Measurements from ENCODE around the gene SLC35G4.
"Not testable (repeated sequence)": the region's sequence is repeated elsewhere in the genome, so short reads cannot be mapped to it uniquely, and the experiment has no call there.

The SLC35G4 gene

DNA sequence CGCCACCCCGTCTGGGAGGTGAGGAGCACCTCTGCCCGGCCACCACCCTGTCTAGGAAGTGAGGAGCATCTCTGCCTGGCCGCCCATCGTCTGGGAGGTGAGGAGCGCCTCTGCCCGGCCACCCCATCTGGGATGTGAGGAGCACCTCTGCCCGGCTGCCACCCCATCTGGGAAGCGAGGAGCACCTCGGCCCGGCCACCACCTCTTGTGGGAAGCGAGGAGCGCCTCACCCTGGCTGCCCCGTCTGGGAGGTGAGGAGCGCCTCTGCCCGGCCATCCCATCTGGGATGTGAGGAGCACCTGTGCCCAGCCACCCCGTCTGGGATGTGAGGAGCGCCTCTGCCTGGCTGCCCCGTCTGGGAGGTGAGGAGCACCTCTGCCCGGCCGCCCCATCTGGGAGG is 4.6 kb downstream of the SLC35G4 start:
- not testable (repeated sequence) for DNase-seq

DNA sequence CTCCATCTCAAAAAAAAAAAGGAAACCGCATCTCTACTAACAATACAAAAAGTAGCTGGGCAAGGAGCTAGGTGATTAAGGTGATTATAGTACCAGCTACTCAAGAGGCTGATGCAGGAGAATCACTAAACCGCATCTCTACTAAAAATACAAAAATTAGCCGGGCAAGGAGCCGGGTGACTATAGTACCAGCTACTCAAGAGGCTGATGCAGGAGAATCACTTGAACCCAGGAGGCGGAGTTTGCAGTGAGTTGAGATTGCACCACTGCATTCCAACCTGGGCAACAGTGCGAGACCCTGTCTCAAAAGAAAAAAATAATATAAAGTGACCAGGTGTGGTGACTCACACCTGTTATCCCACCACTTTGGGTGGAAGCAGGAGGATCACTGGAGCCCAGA is 5.6 kb downstream of the SLC35G4 start:
- DNase-seq, result not testable (repeated sequence)

DNA sequence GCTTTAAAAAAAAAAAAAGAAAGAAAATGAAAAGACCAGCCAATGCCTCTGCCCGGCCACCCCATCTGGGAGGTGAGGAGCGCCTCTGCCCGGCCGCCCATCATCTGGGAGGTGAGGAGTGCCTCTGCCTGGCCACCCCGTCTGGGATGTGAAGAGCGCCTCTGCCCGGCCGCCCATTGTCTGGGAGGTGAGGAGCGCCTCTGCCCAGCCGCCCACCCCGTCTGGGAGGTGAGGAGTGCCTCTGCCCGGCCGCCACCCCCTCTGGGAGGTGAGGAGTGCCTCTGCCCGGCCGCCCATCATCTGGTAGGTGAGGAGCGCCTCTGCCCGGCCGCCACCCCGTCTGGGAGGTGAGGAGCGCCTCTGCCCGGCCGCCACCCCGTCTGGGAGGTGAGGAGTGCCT is 37.9 kb downstream of the SLC35G4 start:
- DNase-seq, result not testable (repeated sequence)

DNA sequence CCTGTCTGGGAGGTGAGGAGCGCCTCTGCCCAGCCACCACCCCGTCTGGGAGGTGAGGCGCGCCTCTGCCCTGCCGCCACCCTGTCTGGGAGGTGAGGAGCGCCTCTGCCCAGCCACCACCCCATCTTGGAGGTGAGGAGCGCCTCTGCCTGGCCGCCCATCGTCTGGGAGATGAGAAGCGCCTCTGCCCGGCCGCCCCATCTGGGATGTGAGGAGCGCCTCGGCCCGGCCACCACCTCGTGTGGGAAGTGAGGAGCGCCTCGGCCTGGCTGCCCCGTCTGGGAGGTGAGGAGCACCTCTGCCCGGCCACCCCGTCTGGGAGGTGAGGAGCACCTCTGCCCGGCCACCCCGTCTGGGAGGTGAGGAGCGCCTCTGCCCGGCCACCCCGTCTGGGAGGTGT is 38.4 kb downstream of the SLC35G4 start:
- not testable (repeated sequence) for DNase-seq

DNA sequence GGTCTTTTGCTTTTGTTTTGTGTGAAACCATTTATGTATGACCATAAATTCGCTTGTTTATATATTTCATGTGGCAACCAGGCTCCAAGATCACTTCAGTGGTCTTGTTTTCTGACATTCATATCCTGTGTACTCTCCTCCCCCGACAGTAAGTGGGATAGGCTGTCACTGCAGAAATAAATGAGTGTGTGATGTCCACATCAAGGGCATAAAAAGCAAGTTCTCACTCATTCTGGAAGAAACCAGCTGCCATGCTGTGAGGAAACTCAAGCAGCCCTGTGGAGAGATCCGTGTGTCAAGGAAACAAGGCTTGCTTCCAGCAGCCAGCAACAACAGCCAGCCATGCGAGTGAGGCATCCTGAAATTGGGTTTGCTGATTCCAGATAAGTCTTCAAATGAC is 40.4 kb downstream of the SLC35G4 start:
- DNase-seq, result no peak

DNA sequence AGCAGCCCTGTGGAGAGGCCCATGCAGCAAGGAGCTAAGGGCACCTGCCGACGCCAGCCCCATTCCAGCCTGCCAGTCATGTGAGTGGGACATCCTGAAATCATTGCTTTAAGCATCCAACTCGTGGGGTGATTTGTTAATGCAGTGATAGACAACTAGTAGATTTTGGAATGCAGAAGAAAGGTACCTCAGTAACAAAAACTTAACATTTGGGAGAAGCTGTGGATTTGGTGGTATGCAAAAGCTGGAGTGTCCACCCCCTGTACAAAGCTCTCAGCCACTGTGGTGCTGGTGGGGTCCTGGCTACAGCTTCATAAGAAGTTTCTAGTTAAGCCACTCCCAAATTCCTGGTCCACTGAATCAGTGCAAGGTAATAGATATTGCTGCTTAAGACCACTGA is 42.5 kb downstream of the SLC35G4 start:
- DNase-seq, result no peak

DNA sequence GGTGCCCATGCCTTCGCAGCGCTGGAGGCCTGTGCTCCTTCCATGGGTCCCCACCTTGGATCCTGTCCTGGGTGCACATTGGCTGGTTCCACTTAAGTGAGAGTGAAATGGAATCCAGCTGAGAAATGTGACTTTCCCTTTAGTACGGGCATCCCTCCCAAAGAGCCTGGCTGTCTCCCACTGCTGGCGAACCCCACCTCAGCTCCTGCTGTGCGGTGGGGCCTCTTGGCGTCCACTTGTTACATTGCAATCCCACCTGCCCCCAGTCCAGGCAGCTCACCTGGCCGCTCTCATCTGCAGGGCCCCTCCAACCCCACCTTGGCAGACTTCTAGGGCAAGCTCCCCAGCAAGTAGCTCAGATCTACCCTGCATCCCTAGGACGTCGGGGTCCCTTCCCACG is 44.1 kb downstream of the SLC35G4 start:
- DNase-seq, result no peak

DNA sequence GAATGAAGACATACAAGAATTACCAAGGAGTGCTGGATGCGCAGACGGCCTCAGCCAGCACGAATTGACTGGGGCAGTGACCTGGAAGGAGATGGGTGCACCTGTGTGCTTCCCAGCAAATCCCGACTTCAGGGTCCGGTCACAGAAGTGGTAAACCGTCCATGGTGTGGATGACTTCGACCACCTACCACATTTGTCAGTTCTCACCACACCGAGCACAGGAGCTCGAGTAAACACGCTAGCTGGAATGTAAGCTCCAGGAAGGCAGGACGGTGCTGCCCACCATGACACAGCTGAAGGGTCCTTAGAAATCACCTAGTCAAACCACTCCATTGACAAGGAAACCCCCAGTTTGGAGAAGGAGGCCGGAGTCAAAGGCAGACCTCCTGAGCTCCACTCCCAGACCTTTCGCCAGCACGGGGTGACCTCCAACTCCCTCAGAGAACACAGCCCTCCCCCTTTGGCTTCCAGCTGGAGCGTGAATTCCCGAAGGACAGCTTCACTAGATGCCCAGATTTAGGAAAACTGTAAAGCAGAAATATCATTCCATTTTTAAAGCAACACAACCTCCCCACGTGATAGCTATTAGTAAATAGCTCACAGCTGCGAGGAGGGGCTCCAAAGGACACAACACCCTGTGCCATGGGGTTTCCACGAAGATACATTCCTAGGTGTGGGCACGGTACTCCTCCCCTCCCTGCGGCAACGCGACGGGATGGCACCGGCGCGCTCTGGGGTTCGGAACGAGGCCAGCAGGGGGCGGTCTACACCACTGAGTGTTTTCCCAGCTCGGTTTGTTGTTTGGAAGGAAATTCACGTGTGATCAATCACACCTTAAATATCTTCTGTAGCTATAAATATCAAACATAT is 45.6 kb downstream of the SLC35G4 start:
- DNase-seq, result peak; percentile 69 to 73

DNA sequence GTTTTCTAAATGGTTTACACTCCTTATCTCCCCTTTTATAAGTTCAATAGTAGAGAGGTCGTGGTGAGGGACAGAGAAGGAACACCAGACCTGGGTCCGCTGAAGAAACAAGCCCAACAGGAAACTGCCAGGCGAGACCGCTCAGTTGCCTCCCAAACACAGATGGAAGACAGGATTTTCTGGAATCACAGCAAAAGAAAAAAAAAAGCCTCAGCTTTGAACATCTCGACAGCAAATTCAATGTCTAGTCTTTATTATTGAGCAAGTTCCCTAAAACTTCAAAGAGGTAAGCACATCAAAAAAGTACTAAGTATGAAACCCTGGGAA is 46.2 kb downstream of the SLC35G4 start:
- no peak for DNase-seq

DNA sequence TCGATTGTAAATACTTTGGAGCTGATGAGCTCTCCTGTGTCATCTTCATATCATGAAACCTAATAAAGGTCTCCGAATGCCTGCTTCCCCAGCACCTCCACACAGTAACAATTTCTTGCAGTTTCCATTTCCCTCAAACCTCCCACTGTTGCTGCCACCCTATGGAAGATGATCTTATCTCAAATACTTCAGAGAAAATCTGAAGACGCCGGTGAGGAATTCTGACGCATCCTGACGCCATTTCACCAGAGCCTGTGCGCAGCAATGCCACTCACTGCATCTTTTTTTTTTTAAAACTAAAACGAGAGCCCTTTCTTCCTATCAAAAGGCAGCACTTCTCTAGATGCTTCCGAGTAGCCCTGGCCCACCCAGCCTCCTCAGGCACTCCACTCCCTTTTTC is 47.8 kb downstream of the SLC35G4 start:
- no peak for DNase-seq

DNA sequence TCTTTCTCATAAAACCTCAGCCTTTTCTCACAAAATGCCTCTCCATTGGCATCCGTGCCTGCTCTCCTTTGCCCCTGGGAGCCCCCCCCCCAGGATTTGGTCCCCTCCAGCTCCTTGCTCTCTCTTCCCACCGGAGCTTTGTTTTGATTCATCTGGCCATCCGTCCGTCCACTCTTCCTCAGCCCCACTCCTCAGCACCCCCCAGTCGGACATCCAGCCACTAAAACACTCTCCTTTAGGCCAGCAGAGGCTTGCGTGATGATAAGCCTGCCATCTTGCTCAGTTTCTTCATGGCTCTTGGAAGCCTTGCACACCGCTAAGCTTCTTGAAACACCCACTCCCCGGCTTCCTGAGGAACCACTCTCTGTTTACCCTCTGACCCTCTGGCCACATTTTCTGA is 48.2 kb downstream of the SLC35G4 start:
- DNase-seq, result no peak

DNA sequence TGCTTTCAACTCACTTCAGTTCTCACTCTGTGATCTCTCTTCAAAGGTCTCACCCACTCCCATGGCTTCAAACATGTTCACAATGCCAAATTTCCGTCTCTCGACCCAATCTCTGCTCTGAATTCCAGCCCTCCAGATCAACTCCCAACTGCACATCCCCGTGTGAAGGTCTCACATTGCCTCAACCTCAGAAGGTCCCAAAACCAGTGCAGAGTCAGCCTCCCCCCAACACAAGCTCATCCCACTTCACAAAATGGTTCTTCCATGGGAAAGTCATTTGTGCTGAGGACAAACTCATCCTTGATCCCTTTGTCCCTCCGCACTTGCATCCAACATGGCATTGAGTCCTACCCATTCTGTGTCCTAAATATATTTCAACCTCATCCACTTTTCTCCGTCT is 48.6 kb downstream of the SLC35G4 start:
- no peak for DNase-seq

DNA sequence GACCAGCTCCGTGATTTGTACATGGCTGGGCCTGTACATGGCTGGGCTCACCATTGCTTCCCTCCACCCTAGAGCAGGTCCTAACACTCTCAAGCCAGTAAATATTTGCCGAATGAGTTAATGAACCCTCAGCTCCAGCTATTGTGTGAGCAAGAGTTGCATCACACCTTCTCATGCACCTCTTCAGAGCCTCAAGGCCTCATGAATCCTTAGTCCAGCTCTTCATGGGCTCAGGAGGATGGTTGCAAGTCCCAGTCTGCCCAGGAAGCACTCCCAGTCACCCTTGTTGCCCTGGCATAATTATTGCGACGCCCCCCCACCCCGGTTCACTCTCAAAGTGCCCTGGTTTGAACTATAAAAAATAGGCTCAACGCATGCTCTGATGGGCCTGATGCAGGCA is 49.6 kb downstream of the SLC35G4 start:
- no peak for DNase-seq

Data from activated CD4-positive, alpha-beta T cell treated with anti-CD3 and anti-CD28 coated beads, Interleukin-2, amount 50 U/mL, for 48 hours (primary cell).